WI38 (cell line): ENCODE results near the gene PRKAR1B.

ENCODE experiments used
- H3K4me3 ChIP-seq: 2 replicates; pipeline ENCODE4 v1.5.1; 2011; ENCODE audit warnings: low read depth, mild to moderate bottlenecking, control low read depth, low read length
- CTCF ChIP-seq: IDR thresholded peaks from 2 replicates; pipeline ENCODE4 v1.5.1; 2012; ENCODE audit warnings: low read depth, mild to moderate bottlenecking, control low read depth, low read length

PRKAR1B gene

GRCh38 chr7:516216-516605 lies 210.9 kb downstream of the PRKAR1B start:
- no peak overlapping the region for H3K4me3 ChIP-seq
- TF ChIP-seq CTCF, result no peak

GRCh38 chr7:515628-516027 lies 211.5 kb downstream of the PRKAR1B start:
- no peak overlapping the region for H3K4me3 ChIP-seq
- TF ChIP-seq CTCF, result no peak

GRCh38 chr7:514651-515598 lies 212.2 kb downstream of the PRKAR1B start:
- TF ChIP-seq CTCF, result no peak
- H3K4me3 ChIP-seq, result no peak overlapping the region

GRCh38 chr7:514242-514641 lies 212.8 kb downstream of the PRKAR1B start:
- TF ChIP-seq CTCF, result no peak
- H3K4me3 ChIP-seq, result no peak overlapping the region

- TF ChIP-seq CTCF, result no peak
- H3K4me3 ChIP-seq, result peak overlapping the region; percentile 20; the same call in 1 of the 2 replicates
Observed at GRCh38 chr7:513521-514166, 213.4 kb downstream of the PRKAR1B start.

- no peak for TF ChIP-seq CTCF
- no peak overlapping the region for H3K4me3 ChIP-seq
Observed at GRCh38 chr7:512541-513311, 214.4 kb downstream of the PRKAR1B start.
